Colonic mucosa (tissue), 4 donors: Measurements from ENCODE around the gene NR3C1. TPM values are rescaled to one million over a fixed set of nuclear protein-coding genes. Genes with fewer than 3 reads are reported as not detected.
A peak's percentile ranks its signal among the peaks of the same experiment; 100 is the strongest.

ENCODE experiments used
- DNase-seq: peaks from one replicate; pipeline ENCODE4 v3.0.0-alpha.2; 2020
- H3K27ac ChIP-seq: fragments of 200-600 bp; one replicate; pipeline ENCODE4 v1.8.0; 2021
- H3K27me3 ChIP-seq: fragments of 200-600 bp; one replicate; pipeline ENCODE4 v1.8.0; 2021
- H3K36me3 ChIP-seq: fragments of 200-600 bp; one replicate; pipeline ENCODE4 v1.8.0; 2021
- H3K4me1 ChIP-seq: fragments of 200-600 bp; one replicate; pipeline ENCODE4 v1.8.0; 2021; ENCODE audit warnings: mild to moderate bottlenecking
- H3K4me3 ChIP-seq: fragments of 200-600 bp; one replicate; pipeline ENCODE4 v1.8.0; 2021
- H3K9ac ChIP-seq, 2 donors: one replicate each; pipeline ENCODE4 v1.7.0; 2013; ENCODE audit warnings: control low read depth in 2 of 2, low read depth in 2 of 2, low read length in 2 of 2
- H3K9me3 ChIP-seq: fragments of 200-600 bp; one replicate; pipeline ENCODE4 v1.8.0; 2021
- CTCF ChIP-seq: fragments of 200-600 bp; IDR thresholded peaks from one replicate; pipeline ENCODE4 v1.8.0; 2022; ENCODE audit warnings: antibody characterized with exemption, mild to moderate bottlenecking
- intact Hi-C: fragments of 100-400 bp; cut with DNase I; formaldehyde crosslinking; loops from one replicate; pipeline ENCODE4 v1.14.1; 2022
- total RNA-seq, 2 donors: library from RNA; stranded (reverse); fragmentation: NEBNext Ultra II Directional in 1 of 2; extraction: Animal tissue kit (Norgen Biotek cat#: 25700) in 1 of 2; gene quantifications; one replicate each; pipeline ENCODE4 v1.2.1, GENCODE V29; 2021
- donor health status: healthy.
- donor health status: DM: no; HTN: no; CAD: no.
- donor health status: DM: no; HTN: no; CAD: no.

NR3C1 gene
- total RNA-seq, 2 donors from 2014 or later: 13.0 to 23.5 TPM

- intact Hi-C loops: no loop called here
- TF ChIP-seq CTCF: no peak
- H3K27ac ChIP-seq: no peak overlapping the region
- H3K4me3 ChIP-seq: no peak overlapping the region
- no peaks in the 10 kb centered on the region for H3K4me1 ChIP-seq
- DNase-seq: no peak
- H3K27me3 ChIP-seq: no peaks in the 10 kb centered on the region
- no peaks in the 10 kb centered on the region for H3K36me3 ChIP-seq
- H3K9ac ChIP-seq: no peak overlapping the region
- no peaks in the 10 kb centered on the region for H3K9me3 ChIP-seq
These were observed 42.7 kb downstream of the NR3C1 start for GRCh38 chr5:143360755-143361154.

GRCh38 chr5:143359869-143360268 is 43.6 kb downstream of the NR3C1 start:
- no peak for DNase-seq
- Histone ChIP-seq H3K4me1 (no peaks in the 10 kb centered on the region), H3K27ac (no peak overlapping the region), H3K9ac (no peak overlapping the region), H3K27me3 (no peaks in the 10 kb centered on the region), H3K4me3 (no peak overlapping the region), H3K36me3 (no peaks in the 10 kb centered on the region), H3K9me3 (no peaks in the 10 kb centered on the region)
- intact Hi-C loops: no loop called here
- no peak for TF ChIP-seq CTCF

- no peak for DNase-seq
- Histone ChIP-seq H3K4me1 (no peaks in the 10 kb centered on the region), H3K9ac (no peak overlapping the region), H3K36me3 (no peaks in the 10 kb centered on the region), H3K27me3 (no peaks in the 10 kb centered on the region), H3K27ac (no peak overlapping the region), H3K4me3 (no peak overlapping the region), H3K9me3 (no peaks in the 10 kb centered on the region)
- no peak for TF ChIP-seq CTCF
- intact Hi-C loops: no loop called here
These were observed 46.5 kb downstream of the NR3C1 start for GRCh38 chr5:143356855-143357583.

GRCh38 chr5:143355710-143356109 is 47.8 kb downstream of the NR3C1 start:
- intact Hi-C loops: no loop called here
- Histone ChIP-seq H3K27me3 (no peaks in the 10 kb centered on the region), H3K9me3 (no peaks in the 10 kb centered on the region), H3K9ac (no peak overlapping the region), H3K4me3 (no peak overlapping the region), H3K27ac (no peak overlapping the region), H3K4me1 (no peaks in the 10 kb centered on the region), H3K36me3 (no peaks in the 10 kb centered on the region)
- TF ChIP-seq CTCF: no peak
- peak; percentile 50 for DNase-seq

- no peak for DNase-seq
- intact Hi-C loops: no loop called here
- Histone ChIP-seq H3K9me3 (no peaks in the 10 kb centered on the region), H3K9ac (no peak overlapping the region), H3K4me1 (no peaks in the 10 kb centered on the region), H3K27me3 (no peaks in the 10 kb centered on the region), H3K27ac (no peak overlapping the region), H3K36me3 (no peaks in the 10 kb centered on the region), H3K4me3 (no peak overlapping the region)
- TF ChIP-seq CTCF: no peak
These were observed 49.5 kb downstream of the NR3C1 start for GRCh38 chr5:143354025-143354424.
